HepG2 (cell line): ENCODE data around the gene SMIM45.

Experiments
- CHCHD3 ChIP-seq: sonication (generic); formaldehyde crosslinking; IDR thresholded peaks from 2 replicates; pipeline ENCODE4 v1.8.0; 2022; ENCODE audit warnings: mild to moderate bottlenecking, missing genetic modification reagents, moderate library complexity
- FOXJ3 ChIP-seq: sonication (generic); formaldehyde crosslinking; IDR thresholded peaks from 2 replicates; pipeline ENCODE4 v1.4.0; 2020; ENCODE audit warnings: missing genetic modification reagents, mild to moderate bottlenecking, borderline replicate concordance
- FOXK1 ChIP-seq: sonication (generic); formaldehyde crosslinking; IDR thresholded peaks from 2 replicates; pipeline ENCODE4 v1.4.0; 2020; ENCODE audit warnings: low read depth, missing genetic modification reagents, borderline replicate concordance
- PAF1 ChIP-seq: IDR thresholded peaks from 2 replicates; pipeline ENCODE4 v1.6.1; 2016; ENCODE audit warnings: missing genetic modification reagents, missing compliant biosample characterization
- RARA ChIP-seq: IDR thresholded peaks from 2 replicates; pipeline ENCODE4 v1.6.1; 2016; ENCODE audit warnings: missing genetic modification reagents, missing compliant biosample characterization
- RNF2 ChIP-seq: fragments of 450-650 bp; conservative IDR thresholded peaks from 2 replicates; pipeline ENCODE4 v1.6.1; 2016; ENCODE audit warnings: low read depth
- U2AF2 ChIP-seq: fragments of 200-400 bp; formaldehyde crosslinking; IDR thresholded peaks from 2 replicates; pipeline ENCODE4 v1.6.1; 2017; ENCODE audit warnings: low read depth, mild to moderate bottlenecking, low read length
- ZFP1 ChIP-seq: IDR thresholded peaks from 2 replicates; pipeline ENCODE4 v1.6.1; 2016
- ZFP90 ChIP-seq: sonication (generic); formaldehyde crosslinking; IDR thresholded peaks from 2 replicates; pipeline ENCODE4 v1.8.0; 2022; ENCODE audit warnings: missing genetic modification reagents, mild to moderate bottlenecking, inconsistent platforms, borderline replicate concordance
- ZNF333 ChIP-seq: sonication (generic); formaldehyde crosslinking; IDR thresholded peaks from 2 replicates; pipeline ENCODE4 v1.4.0; 2020; ENCODE audit warnings: mild to moderate bottlenecking, missing genetic modification reagents, borderline replicate concordance
- ZNF607 ChIP-seq: sonication (generic); formaldehyde crosslinking; IDR thresholded peaks from 2 replicates; pipeline ENCODE4 v1.5.1; 2020; ENCODE audit warnings: missing genetic modification reagents, mild to moderate bottlenecking, borderline replicate concordance
- ZNF644 ChIP-seq: IDR thresholded peaks from 2 replicates; pipeline ENCODE4 v1.6.1; 2016; ENCODE audit warnings: low read depth
- TF ChIP-seq, protein P1 (sequence below): sonication (generic); formaldehyde crosslinking; IDR thresholded peaks from 2 replicates; pipeline ENCODE4 v1.4.0; 2020; ENCODE audit warnings: mild to moderate bottlenecking, missing genetic modification reagents
- TF ChIP-seq, protein P2 (sequence below): sonication (generic); formaldehyde crosslinking; conservative IDR thresholded peaks from 2 replicates; pipeline ENCODE4 v1.4.0; 2020; ENCODE audit warnings: mild to moderate bottlenecking, missing genetic modification reagents, moderate library complexity
- TF ChIP-seq, protein P3 (sequence below): sonication (generic); formaldehyde crosslinking; IDR thresholded peaks from 2 replicates; pipeline ENCODE4 v1.4.0; 2020; ENCODE audit warnings: mild to moderate bottlenecking, missing genetic modification reagents
- TF ChIP-seq, protein P4 (sequence below): fragments of 450-650 bp; IDR thresholded peaks from 2 replicates; pipeline ENCODE4 v1.6.1; 2017; ENCODE audit warnings: mild to moderate bottlenecking
- TF ChIP-seq, protein P5 (sequence below): sonication (generic); formaldehyde crosslinking; IDR thresholded peaks from 2 replicates; pipeline ENCODE4 v1.8.1; 2023; ENCODE audit warnings: mild to moderate bottlenecking, missing genetic modification reagents
- TF ChIP-seq, protein P6 (sequence below): sonication (generic); formaldehyde crosslinking; IDR thresholded peaks from 2 replicates; pipeline ENCODE4 v1.4.0; 2020; ENCODE audit warnings: mild to moderate bottlenecking, missing genetic modification reagents

The SMIM45 gene

DNA sequence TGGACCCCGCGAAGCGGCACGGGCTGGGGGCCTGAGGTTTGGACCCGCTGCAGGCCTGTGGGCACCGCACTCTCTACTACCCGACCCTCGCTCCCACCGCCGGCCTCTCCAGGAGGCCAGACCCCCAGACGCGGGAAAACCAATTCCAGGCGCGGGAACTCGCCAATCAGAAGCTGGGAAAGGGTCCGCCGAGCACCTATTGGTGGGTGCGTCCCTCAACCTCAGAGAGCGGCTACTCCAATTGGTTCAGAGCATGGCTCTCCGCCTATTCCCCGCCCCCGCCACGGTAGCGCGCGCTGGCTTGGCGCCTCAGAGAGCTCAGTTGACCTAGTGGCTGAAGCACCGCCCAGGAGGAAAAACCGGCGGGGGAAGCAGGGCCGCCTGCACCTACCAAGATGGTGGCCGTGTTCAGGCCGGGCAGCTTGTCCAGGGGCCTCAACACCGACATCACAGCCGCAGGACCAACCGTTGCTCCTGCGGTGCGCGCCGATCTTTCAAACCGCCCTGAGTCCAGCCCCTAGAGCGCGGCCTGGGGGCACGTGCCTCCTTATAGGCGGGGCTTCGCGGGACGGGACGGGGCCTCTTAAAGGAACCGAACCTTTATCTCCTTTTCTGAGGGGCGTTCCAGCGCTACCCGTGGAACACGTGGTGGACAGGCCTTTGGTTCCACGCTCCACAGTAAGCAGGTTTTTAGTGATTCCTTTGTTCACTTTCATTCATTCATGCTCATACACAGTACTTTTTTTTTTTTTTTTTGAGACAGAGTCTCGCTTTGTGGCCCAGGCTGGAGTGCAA is 5.1 kb upstream of the SMIM45 start, which contains the start of gene CENPM (continued):
- TF ChIP-seq, protein P1, sequence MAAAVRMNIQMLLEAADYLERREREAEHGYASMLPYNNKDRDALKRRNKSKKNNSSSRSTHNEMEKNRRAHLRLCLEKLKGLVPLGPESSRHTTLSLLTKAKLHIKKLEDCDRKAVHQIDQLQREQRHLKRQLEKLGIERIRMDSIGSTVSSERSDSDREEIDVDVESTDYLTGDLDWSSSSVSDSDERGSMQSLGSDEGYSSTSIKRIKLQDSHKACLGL, result peak; percentile 85
- TF ChIP-seq FOXK1 (CRISPR knock-in tag) (no peak; the same call in 1 of the 2 replicates), FOXJ3 (CRISPR knock-in tag) (no peak), ZFP1 (CRISPR knock-in tag) (no peak), RARA (CRISPR knock-in tag) (no peak), ZNF644 (CRISPR knock-in tag) (no peak), ZNF607 (CRISPR knock-in tag) (peak; percentile 68), U2AF2 (no peak), ZFP90 (peak; percentile 89; the same call in 1 of the 2 replicates), RNF2 (peak; percentile 62), PAF1 (CRISPR knock-in tag) (no peak), CHCHD3 (no peak; the same call in 1 of the 2 replicates), ZNF333 (no peak)
- TF ChIP-seq, protein P2, sequence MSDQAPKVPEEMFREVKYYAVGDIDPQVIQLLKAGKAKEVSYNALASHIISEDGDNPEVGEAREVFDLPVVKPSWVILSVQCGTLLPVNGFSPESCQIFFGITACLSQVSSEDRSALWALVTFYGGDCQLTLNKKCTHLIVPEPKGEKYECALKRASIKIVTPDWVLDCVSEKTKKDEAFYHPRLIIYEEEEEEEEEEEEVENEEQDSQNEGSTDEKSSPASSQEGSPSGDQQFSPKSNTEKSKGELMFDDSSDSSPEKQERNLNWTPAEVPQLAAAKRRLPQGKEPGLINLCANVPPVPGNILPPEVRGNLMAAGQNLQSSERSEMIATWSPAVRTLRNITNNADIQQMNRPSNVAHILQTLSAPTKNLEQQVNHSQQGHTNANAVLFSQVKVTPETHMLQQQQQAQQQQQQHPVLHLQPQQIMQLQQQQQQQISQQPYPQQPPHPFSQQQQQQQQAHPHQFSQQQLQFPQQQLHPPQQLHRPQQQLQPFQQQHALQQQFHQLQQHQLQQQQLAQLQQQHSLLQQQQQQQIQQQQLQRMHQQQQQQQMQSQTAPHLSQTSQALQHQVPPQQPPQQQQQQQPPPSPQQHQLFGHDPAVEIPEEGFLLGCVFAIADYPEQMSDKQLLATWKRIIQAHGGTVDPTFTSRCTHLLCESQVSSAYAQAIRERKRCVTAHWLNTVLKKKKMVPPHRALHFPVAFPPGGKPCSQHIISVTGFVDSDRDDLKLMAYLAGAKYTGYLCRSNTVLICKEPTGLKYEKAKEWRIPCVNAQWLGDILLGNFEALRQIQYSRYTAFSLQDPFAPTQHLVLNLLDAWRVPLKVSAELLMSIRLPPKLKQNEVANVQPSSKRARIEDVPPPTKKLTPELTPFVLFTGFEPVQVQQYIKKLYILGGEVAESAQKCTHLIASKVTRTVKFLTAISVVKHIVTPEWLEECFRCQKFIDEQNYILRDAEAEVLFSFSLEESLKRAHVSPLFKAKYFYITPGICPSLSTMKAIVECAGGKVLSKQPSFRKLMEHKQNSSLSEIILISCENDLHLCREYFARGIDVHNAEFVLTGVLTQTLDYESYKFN (CRISPR knock-in tag), result peak; percentile 53; the same call in 1 of the 2 replicates
- TF ChIP-seq, protein P3, sequence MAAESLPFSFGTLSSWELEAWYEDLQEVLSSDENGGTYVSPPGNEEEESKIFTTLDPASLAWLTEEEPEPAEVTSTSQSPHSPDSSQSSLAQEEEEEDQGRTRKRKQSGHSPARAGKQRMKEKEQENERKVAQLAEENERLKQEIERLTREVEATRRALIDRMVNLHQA (CRISPR knock-in tag), result no peak
- TF ChIP-seq, protein P4, sequence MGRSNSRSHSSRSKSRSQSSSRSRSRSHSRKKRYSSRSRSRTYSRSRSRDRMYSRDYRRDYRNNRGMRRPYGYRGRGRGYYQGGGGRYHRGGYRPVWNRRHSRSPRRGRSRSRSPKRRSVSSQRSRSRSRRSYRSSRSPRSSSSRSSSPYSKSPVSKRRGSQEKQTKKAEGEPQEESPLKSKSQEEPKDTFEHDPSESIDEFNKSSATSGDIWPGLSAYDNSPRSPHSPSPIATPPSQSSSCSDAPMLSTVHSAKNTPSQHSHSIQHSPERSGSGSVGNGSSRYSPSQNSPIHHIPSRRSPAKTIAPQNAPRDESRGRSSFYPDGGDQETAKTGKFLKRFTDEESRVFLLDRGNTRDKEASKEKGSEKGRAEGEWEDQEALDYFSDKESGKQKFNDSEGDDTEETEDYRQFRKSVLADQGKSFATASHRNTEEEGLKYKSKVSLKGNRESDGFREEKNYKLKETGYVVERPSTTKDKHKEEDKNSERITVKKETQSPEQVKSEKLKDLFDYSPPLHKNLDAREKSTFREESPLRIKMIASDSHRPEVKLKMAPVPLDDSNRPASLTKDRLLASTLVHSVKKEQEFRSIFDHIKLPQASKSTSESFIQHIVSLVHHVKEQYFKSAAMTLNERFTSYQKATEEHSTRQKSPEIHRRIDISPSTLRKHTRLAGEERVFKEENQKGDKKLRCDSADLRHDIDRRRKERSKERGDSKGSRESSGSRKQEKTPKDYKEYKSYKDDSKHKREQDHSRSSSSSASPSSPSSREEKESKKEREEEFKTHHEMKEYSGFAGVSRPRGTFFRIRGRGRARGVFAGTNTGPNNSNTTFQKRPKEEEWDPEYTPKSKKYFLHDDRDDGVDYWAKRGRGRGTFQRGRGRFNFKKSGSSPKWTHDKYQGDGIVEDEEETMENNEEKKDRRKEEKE, result no peak
- TF ChIP-seq, protein P5, sequence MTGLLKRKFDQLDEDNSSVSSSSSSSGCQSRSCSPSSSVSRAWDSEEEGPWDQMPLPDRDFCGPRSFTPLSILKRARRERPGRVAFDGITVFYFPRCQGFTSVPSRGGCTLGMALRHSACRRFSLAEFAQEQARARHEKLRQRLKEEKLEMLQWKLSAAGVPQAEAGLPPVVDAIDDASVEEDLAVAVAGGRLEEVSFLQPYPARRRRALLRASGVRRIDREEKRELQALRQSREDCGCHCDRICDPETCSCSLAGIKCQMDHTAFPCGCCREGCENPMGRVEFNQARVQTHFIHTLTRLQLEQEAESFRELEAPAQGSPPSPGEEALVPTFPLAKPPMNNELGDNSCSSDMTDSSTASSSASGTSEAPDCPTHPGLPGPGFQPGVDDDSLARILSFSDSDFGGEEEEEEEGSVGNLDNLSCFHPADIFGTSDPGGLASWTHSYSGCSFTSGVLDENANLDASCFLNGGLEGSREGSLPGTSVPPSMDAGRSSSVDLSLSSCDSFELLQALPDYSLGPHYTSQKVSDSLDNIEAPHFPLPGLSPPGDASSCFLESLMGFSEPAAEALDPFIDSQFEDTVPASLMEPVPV, result peak; percentile 77; the same call in 1 of the 2 replicates
- TF ChIP-seq, protein P6, sequence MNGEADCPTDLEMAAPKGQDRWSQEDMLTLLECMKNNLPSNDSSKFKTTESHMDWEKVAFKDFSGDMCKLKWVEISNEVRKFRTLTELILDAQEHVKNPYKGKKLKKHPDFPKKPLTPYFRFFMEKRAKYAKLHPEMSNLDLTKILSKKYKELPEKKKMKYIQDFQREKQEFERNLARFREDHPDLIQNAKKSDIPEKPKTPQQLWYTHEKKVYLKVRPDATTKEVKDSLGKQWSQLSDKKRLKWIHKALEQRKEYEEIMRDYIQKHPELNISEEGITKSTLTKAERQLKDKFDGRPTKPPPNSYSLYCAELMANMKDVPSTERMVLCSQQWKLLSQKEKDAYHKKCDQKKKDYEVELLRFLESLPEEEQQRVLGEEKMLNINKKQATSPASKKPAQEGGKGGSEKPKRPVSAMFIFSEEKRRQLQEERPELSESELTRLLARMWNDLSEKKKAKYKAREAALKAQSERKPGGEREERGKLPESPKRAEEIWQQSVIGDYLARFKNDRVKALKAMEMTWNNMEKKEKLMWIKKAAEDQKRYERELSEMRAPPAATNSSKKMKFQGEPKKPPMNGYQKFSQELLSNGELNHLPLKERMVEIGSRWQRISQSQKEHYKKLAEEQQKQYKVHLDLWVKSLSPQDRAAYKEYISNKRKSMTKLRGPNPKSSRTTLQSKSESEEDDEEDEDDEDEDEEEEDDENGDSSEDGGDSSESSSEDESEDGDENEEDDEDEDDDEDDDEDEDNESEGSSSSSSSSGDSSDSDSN (CRISPR knock-in tag), result peak; percentile 41; the same call in 1 of the 2 replicates
